Uterus (tissue), 2 donors: Measurements from ENCODE around the gene TRIP6.

ENCODE experiments used
- POLR2A ChIP-seq, 2 donors: fragments of 450-650 bp; IDR thresholded peaks; one replicate each; pipeline ENCODE4 v1.6.1; 2016; ENCODE audit warnings: antibody characterized with exemption in 2 of 2, mild to moderate bottlenecking in 1 of 2, moderate library complexity in 1 of 2
- TF ChIP-seq, protein P1 (sequence below), 4 experiments: fragments of 200-600 bp in 2 of 4; fragments of 450-650 bp in 2 of 4; sonication (generic) in 2 of 4; IDR thresholded peaks; one replicate each; pipeline ENCODE4 v1.5.1; 2016 to 2019; ENCODE audit warnings: antibody characterized with exemption in 4 of 4, mild to moderate bottlenecking in 2 of 4, moderate library complexity in 1 of 4

DNA sequence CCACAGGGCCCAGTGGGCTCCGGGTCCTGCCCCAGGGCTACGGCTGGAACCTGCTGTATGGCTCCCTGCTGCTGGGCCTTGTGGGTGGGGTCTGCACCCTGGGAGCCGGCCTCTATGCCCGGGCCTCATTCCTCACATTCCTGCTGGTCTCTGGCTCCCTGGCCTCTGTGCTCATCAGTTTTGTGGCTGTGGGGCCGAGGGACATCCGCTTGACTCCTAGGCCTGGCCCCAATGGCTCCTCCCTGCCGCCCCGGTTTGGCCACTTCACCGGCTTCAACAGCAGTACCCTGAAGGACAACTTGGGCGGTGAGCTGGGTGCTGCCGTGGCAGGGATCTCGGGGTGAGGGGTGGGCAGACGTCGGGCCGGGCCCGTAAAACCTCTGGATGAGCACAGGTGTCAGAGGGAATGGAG lies 10.3 kb upstream of the TRIP6 start:
- TF ChIP-seq, protein P1, sequence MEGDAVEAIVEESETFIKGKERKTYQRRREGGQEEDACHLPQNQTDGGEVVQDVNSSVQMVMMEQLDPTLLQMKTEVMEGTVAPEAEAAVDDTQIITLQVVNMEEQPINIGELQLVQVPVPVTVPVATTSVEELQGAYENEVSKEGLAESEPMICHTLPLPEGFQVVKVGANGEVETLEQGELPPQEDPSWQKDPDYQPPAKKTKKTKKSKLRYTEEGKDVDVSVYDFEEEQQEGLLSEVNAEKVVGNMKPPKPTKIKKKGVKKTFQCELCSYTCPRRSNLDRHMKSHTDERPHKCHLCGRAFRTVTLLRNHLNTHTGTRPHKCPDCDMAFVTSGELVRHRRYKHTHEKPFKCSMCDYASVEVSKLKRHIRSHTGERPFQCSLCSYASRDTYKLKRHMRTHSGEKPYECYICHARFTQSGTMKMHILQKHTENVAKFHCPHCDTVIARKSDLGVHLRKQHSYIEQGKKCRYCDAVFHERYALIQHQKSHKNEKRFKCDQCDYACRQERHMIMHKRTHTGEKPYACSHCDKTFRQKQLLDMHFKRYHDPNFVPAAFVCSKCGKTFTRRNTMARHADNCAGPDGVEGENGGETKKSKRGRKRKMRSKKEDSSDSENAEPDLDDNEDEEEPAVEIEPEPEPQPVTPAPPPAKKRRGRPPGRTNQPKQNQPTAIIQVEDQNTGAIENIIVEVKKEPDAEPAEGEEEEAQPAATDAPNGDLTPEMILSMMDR (IDR thresholded peaks at IDR 0.05) = no peak
- no peak for TF ChIP-seq POLR2A (IDR thresholded peaks at IDR 0.05)
